ENCODE measurements around the gene SV2C. TPM values are rescaled to one million over a fixed set of nuclear protein-coding genes. Genes with fewer than 3 reads are reported as not detected.

Gene SV2C
- total RNA-seq, 1 experiment from 2014 or later, result 0.04 TPM

DNA sequence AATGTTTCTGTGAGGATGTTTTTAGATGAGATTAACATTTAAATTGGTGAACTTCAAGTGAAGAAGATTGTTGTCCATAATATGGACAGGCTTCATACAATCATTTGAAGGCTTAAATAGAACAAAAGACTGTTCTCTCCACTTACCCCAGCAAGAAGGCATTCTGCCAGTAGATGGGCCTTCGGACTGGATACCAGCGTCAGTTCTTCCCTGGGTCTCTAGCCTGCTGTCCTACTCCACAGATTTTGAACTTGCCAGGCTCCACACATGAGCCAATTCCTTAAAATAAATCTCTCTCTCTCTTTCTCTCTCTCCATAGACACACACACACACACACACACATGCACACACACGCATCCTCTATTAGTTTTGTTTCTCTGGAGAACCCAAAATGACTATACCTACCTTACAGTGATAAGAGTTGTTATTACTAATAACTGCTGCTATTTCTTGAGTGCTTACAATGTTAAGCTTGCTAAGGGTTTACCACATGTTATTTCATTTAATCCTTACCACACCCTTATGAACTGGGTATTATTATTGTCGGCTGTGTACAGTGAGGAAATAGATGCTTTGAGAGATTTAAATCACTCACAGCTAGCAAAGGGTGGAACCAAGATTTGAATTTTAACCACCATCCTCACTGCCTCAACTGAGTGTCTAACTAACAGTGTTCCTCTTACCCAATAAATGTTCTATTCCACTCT is 300.1 kb downstream of the SV2C start:
- no peak for DNase-seq (ENCODE audit: low spot score)

DNA sequence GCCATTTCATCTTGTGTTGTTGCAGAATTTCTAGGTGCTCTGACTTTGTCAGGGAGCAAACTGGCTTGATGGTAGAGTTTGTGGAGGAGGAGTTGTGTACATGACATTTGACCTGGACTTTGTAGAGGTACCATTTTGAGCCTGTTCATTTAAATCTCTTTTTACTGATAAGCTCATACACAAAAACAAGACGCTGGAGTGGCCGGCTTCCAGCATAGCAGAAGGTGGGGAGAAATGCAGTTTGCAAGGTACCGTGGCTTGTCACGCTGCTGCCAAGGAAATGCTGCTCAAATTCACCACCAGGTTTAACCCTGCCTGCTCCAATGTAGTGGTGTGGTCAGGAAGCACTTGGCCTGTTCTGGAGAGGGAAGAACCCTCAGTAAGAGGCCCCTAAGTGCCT is 301.0 kb downstream of the SV2C start:
- no peak for DNase-seq (ENCODE audit: low spot score)

DNA sequence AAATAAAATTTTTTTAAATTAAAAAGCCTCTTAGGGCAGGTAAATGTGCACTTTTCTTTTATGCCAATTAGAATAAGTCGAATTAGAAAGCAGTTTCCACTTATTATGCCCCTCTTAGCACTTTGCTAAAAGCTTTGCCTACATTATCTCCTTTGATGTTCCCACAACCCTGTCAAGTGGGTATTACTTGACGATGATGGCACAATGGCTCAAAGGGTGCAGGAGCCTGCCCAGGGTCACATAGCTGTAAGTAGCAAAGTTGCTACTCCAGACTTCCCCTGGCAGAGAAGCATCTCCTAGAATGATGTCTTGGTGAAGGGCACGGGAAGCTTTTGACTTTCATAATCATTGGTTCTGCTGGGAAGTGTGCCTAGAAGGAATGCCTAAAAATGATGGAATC is 301.5 kb downstream of the SV2C start:
- DNase-seq (ENCODE audit: low spot score), result no peak

DNA sequence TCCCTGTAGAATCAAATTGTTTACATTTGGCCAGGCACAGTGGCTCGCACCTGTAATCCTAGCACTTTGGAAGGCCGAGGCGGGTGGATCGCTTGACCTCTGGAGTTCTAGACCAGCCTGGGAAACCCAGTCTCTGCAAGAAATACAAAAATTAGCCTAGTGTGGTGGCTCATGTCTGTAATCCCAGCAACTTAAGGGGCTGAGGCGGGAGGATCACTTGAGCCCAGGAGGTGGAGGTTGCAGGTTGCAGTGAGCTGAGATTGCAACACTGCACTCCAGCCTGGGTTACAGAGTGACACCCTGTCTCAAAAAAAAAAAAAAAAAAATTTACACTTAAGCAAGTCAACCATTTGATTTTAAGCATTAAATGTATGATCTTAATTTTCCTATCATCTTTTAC is 302.4 kb downstream of the SV2C start:
- DNase-seq (ENCODE audit: low spot score), result no peak

DNA sequence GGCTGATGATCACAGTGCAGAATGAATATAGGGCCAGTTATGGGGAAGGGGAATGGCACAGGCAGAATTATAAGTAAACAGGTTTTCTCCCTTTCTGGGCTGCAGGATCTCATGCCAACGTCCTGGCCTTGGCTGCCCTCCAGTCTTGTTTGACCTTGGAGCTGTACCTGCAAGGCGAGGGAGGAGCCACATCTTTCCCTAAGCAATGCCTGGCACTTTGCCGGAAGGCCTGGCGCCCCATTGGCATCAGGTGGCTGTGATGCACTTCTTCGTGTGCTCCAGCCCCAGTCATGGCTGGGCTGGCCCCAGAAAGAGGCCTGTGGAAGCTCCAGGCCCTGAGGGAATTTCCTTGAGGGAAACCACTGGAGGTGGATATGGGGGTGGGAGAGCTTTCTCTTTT is 303.2 kb downstream of the SV2C start:
- no peak for DNase-seq (ENCODE audit: low spot score)

DNA sequence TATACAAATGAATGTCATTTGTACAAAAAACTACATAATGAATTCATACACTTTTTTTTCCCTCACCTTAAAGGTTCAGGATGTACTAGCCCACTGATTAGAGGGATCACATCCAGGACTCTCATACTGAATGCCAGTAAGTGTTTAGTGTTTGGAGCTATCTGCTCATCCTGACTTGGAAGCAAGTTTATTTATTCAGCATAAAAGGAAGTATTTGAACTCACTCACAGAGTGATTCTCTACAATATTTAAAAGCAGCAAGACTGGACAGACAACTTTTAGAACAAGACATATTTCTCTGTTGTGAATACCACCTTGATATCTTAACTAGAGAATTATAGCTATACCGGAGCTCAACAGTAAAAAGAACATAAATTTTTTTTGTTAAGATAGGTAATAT is 305.1 kb downstream of the SV2C start:
- DNase-seq (ENCODE audit: low spot score), result no peak

DNA sequence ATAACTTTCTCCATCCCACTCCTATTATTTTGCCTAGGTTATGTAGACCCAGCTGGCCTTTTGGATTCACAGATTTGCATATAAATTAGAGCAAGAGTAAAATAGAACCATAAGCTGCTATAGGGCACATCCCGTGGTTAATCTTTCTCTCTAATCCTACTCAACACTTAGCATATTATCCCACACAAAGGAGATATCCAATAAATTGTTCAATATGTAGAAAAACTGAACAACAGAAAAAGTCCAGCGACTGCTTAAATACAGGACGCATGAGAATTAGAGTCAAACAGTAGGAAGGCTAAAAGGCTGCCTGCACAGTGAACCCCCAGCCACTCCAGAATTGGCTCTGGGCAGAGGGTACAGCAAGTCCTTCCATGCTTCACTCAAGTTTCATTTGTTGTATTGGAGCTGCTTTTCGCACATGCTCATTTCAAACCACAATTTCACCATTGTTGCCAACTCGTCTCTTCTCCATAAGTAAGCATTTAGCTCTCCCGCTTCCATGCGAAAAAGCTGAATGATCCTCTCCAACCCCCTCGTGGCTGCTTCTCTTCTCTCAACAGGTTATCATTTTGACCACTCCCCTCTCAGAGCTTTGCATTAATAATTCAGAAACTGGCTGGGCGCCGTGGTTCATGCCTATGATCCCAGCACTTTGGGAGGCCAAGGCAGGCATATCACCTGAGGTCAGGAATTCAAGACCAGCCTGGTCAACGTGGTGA is 305.8 kb downstream of the SV2C start:
- DNase-seq (ENCODE audit: low spot score), result no peak

DNA sequence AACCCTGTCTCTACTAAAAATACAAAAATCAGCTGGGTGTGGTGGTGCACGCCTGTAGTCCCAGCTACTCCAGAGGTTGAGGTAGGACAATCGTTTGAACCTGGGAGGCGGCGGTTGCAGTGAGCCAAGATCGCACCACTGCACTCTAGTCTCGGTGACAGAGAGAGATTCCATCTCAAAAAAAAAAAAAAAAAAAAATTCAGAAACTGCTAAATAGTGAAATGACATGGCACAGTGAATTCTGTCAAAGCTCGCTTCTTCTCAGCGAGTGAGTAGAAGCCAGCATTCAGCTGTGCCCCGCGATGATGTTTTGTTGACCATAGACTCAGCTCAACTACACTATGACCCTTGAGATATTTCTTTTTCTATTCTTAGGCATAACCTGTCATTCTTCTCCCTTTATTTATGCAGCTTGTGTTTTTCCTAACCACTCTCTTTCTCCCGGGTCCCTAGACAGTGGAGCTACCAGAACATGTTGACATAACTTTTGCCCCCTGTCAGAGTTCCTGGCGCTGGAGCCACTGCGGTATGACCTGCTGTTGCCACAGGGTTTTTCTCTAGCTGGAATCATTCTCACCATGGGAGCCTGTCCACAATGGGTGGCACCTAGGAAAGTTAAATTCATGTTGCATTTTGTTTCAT is 306.5 kb downstream of the SV2C start:
- no peak for DNase-seq (ENCODE audit: low spot score)

DNA sequence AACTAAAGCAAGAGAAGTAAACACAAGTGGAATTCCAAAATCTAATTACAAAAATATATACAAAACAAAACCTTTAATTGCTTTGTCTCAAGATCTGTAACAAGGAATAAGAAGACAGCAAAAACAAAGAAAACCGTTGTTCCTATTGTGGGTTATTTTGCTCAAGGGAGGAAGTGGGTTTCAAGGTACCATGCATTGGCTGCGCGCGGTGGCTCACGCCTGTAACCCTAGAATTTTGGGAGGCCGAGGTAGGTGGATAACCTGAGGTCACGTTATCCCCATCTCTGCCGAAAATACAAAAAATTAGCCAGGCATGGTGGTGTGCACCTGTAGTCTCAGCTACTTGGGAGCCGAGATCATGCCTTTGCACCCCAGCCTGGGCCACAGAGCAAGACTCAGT is 307.8 kb downstream of the SV2C start:
- no peak for DNase-seq (ENCODE audit: low spot score)

DNA sequence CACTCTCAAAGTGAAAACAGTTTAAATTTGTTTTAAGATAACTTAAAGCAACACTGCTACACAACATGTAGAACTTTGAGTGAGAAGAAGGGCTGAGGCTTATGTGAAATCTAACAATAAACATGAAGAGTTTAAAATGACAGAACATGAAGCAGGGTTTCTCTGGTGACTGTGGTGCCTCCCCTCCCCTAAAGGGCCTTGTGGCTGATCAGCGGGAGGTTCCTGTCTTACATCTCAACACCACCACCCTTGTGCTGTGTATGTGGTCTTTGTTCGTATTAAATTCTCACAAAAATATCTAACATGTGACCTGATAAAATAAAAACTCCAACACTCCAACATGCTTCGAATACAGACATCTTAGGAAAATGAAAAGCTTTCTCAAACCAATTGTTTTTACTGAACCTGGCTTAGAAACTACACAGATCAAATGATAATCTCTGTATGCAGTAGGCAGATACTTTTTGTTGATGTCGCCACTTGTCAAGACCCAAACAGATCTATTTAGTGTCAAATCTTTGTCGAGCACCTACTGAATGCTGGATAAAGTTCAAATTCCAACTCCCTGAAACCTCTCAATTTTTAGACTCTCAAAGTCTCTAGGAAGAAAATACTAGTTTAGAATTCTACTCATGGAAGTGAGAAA is 310.0 kb downstream of the SV2C start:
- no peak for DNase-seq (ENCODE audit: low spot score)

DNA sequence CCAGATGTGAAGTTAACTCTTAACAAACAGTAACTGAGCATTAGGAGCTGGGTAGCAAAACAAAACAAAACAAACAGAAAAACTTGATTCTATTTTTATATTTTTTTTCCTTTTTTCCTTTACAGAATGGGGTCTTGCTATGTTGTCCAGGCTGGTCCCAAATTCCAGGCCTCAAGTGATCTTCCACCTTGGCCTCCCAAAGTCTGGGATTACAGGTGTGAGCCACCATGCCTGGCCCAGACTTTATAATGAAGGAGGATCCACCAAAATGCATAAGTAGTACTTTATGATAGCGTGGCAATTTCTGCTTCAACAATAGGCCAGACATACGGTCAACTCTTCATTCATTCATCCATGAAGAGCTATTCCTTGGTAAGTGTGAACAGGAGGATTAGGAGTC is 314.0 kb downstream of the SV2C start:
- DNase-seq (ENCODE audit: low spot score), result no peak

DNA sequence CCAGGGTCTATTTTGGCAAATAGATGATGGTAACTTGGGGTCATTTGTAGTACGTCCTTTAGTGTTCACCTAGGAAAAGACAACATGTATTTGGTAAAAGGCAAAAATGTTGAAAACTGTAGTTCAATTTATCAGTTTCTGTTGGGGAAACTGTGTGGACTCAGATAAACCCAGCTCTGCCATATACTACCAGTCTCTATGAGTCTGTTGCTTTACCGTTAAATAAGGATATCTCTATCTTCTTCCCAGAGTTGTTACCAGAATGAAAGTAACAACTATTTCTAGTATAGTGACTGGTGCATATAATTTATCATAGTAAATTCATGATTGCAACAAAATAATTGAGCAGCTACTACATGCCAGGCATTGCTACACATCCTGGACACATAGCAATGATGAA is 316.1 kb downstream of the SV2C start:
- no peak for DNase-seq (ENCODE audit: low spot score)

DNA sequence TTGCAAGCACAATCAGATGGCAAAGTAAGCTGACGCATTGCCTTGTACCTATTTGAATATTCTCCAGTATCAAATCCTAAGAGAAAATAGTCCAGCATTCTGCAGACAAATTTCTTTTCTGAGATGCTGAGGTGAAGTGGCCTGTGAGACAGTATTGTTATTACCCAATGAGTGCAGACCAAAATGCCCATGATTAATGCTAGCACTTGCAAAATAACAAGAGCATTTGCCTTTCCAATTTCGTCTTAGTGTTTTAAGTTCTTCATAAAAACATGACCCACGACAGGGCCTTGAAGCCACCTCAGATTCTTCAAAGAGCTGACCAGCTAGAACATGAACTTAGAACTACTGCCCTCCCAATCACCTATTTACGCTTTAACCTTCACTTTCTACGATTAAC is 317.3 kb downstream of the SV2C start:
- no peak for DNase-seq (ENCODE audit: low spot score)

DNA sequence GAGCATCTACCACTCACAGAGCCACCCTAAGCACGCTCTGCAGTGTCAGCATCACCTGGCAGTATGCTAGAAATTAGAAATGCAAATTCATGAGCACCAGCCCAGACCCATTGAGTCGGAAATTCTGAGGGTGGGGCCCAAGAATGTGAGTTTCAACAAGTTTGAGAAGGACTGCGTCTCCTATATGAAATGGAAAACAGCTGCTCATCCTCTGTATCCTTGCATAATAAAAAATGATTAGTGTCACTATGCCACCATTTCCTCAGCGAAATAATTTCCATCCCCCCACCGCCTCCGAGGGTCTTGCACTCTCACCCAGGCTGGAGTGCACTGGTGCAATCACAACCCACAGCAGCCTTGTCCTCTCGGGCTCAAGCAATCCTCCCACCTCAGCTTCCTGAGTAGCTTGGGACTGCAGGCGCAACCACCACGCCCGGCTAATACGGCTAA is 318.6 kb downstream of the SV2C start:
- DNase-seq (ENCODE audit: low spot score), result no peak

DNA sequence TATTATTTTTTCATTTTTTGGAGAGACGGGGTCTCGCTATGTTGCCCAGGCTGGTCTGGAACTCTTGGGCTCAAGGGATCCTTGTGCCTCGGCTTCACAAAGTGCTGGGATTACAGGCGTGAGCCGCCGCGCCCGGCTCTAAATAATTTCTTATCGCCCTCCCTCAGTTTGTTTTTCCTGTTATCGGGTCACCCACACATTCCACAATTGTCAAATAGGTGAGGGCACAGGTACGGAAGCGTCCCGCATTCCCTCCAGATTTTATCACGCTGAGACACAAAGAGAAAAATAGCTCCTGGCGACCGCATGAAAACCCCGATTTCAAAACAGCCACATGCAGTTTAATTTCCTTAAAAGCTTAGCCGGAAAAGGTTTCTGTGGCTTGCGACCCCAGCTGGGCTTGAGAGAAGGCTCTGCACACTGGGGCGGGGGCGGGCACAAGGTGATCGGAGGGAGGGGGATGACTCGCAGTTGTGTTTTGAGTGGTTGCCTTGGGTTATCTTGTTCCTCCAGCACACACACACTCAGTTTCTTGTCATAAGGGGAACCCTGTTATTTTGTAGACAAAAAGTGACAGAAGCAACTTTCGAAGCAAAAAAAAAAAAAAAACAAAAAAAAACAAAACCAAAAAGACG is 319.2 kb downstream of the SV2C start:
- no peak for DNase-seq (ENCODE audit: low spot score)

DNA sequence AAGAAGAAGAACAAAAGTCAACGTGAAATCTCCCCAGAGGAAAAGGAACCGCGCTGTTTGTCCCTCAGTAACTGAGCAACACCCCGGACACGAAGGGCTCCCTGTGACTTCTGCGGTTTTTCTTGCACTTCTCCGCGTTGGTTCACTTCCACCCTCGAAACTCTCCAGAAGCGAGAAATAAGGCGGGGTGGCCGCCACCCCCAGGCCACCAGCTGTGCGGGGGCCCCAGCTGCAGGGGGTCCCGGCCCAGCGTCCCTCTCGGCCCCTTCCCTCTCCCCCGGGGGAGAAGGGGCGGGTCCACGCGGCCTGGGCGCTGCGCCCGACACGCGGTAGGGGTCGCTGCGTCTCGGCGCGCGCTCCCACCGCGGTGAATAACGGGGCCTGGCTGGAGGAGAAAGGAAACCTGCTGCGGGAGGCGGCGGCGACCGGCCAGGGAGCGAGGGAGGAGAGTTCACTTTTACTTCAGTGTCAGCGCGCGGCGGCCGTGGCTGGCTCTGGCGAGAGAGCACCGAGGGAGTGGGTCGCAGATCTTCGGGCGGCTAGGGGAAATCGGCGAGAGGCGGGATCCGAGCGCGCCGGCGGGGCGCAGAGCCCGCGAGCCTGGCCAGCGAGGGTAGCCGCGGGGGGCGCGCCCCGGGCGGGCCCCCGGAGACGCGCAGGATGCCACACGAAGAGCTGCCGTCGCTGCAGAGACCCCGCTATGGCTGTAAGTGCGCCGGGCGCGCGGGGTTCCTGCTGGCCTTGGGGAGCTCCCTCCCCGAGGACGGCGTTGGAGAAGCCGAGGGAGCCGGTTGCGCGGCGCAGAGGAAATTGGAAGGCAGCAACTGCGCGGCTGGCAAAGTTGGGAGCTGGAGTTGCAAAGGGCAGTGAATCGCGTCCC is 319.9 kb downstream of the SV2C start, which contains the start of gene IQGAP2:
IQGAP2 (plus strand) TSS at position 400 of the 880 bp plus-strand sequence; CDS start at position 661, 261 bp downstream.
- peak; percentile 46 for DNase-seq (ENCODE audit: low spot score)
